Measurements from ENCODE around the gene WWOX.

WWOX gene

GRCh38 chr16:79009896-79010295, 910.4 kb downstream of the WWOX start:
- Histone ChIP-seq H4K8ac (ENCODE audit: low read depth, low read length) (no peak overlapping the region), H3K23ac (ENCODE audit: low read length) (no peak overlapping the region), H3K27me3 (ENCODE audit: insufficient read depth, low read length, poor library complexity) (no peaks in the 10 kb centered on the region), H2BK120ac (ENCODE audit: low read depth, low read length) (no peak overlapping the region), H3K27ac (ENCODE audit: low read depth, low read length) (no peak overlapping the region), H3K36me3 (ENCODE audit: control insufficient read depth, insufficient read depth, low read length) (no peaks in the 10 kb centered on the region), H3K4ac (ENCODE audit: low read depth, low read length) (no peak overlapping the region), H2BK15ac (replicated peaks; ENCODE audit: low read depth) (no peak overlapping the region), H3K4me3 (ENCODE audit: low read length) (no peak overlapping the region), H3K56ac (ENCODE audit: low read length) (no peak overlapping the region), H3K9ac (ENCODE audit: low read length) (no peak overlapping the region), H3K79me1 (ENCODE audit: low read length) (no peaks in the 10 kb centered on the region), H3K4me2 (ENCODE audit: low read length) (no peak overlapping the region), H3K18ac (ENCODE audit: low read length) (no peak overlapping the region), H3K79me2 (ENCODE audit: control insufficient read depth, insufficient read depth, low read length) (no peaks in the 10 kb centered on the region), H2BK5ac (ENCODE audit: low read length) (no peak overlapping the region), H2AK5ac (ENCODE audit: low read length) (no peak overlapping the region), H4K5ac (ENCODE audit: low read length) (no peak overlapping the region), H3K4me1 (ENCODE audit: control insufficient read depth, low read depth, low read length) (no peaks in the 10 kb centered on the region)
- DNase-seq = no peak
- no CpG with 5 or more reads among the region's 4 CpGs for WGBS (ENCODE audit: extremely low coverage, insufficient coverage, low lambda C conversion rate)

DNA sequence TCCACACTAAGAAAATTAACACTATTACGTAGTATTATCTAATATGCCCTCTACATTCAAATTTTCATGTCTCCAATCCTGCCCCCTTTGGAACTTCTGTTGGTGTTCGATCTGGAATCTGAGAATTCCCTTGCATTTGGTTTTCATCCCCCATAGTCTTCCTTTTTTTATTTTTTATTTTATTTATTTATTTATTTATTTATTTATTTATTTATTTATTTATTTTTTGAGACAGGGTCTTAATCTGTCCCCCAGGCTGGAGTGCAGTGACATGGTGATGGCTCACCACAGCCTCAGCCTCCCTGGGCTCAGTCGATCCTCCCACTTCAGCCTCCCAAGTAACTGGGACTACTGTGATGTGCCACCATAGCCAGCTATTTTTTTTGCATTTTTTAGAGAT, 911.8 kb downstream of the WWOX start:
- H3K9ac ChIP-seq (ENCODE audit: low read length) = no peak overlapping the region
- no peak overlapping the region for H3K4me2 ChIP-seq (ENCODE audit: low read length)
- no peaks in the 10 kb centered on the region for H3K27me3 ChIP-seq (ENCODE audit: insufficient read depth, low read length, poor library complexity)
- H3K4me1 ChIP-seq (ENCODE audit: control insufficient read depth, low read depth, low read length) = no peaks in the 10 kb centered on the region
- no peak overlapping the region for H2AK5ac ChIP-seq (ENCODE audit: low read length)
- no peak overlapping the region for H3K4me3 ChIP-seq (ENCODE audit: low read length)
- H2BK120ac ChIP-seq (ENCODE audit: low read depth, low read length) = no peak overlapping the region
- DNase-seq = no peak
- WGBS (ENCODE audit: extremely low coverage, insufficient coverage, low lambda C conversion rate) = no CpG with 5 or more reads among the region's 3 CpGs
- no peak overlapping the region for H2BK5ac ChIP-seq (ENCODE audit: low read length)
- no peak overlapping the region for H3K18ac ChIP-seq (ENCODE audit: low read length)
- no peak overlapping the region for H3K23ac ChIP-seq (ENCODE audit: low read length)
- no peaks in the 10 kb centered on the region for H3K79me1 ChIP-seq (ENCODE audit: low read length)
- no peak overlapping the region for H3K56ac ChIP-seq (ENCODE audit: low read length)
- no peak overlapping the region for H2BK15ac ChIP-seq (replicated peaks; ENCODE audit: low read depth)
- H4K5ac ChIP-seq (ENCODE audit: low read length) = no peak overlapping the region
- H3K79me2 ChIP-seq (ENCODE audit: control insufficient read depth, insufficient read depth, low read length) = no peaks in the 10 kb centered on the region
- no peak overlapping the region for H3K27ac ChIP-seq (ENCODE audit: low read depth, low read length)
- H4K8ac ChIP-seq (ENCODE audit: low read depth, low read length) = no peak overlapping the region
- H3K4ac ChIP-seq (ENCODE audit: low read depth, low read length) = no peak overlapping the region
- H3K36me3 ChIP-seq (ENCODE audit: control insufficient read depth, insufficient read depth, low read length) = no peaks in the 10 kb centered on the region

DNA sequence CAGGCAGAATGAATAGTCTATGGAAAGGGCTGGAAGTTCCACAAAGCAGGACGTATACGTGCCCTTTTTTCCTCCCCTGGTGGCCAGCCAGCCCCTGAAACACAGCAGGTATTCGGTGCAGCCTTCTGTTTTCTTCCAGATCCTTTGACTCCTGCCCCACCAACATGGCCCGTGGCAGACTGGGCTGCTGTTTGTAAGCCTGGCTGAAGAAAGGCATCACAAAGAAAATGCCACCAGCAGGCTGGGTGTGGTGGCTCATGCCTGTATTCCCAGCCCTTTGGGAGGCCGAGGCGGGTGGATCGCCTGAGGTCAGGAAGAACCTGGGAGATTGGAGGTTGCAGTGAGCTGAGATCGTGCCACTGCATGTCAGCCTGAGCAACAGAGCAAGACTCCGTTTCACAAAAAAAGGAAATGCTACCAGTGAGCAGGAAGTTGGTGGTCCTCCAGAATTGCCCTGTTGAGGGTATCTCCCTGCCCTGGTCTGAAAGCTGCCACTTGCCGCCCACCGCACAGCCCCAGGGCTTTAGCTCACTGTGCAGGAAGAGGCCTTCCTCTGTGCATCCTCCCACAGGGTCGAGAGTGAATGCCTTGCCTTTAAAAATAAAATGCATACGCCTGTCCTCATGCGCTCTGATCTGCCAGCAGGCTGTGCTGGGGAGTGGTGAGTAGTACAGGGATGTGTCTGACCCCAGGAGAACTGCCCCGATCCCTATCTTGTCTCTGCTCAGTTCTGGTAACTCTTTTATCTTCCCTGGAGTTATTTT, 913.4 kb downstream of the WWOX start:
- Histone ChIP-seq H3K4me2 (ENCODE audit: low read length) (no peak overlapping the region), H2AK5ac (ENCODE audit: low read length) (no peak overlapping the region), H3K18ac (ENCODE audit: low read length) (no peak overlapping the region), H3K79me1 (ENCODE audit: low read length) (no peaks in the 10 kb centered on the region), H3K9ac (ENCODE audit: low read length) (no peak overlapping the region), H2BK120ac (ENCODE audit: low read depth, low read length) (no peak overlapping the region), H3K4ac (ENCODE audit: low read depth, low read length) (no peak overlapping the region), H4K8ac (ENCODE audit: low read depth, low read length) (no peak overlapping the region), H3K36me3 (ENCODE audit: control insufficient read depth, insufficient read depth, low read length) (no peaks in the 10 kb centered on the region), H2BK15ac (replicated peaks; ENCODE audit: low read depth) (no peak overlapping the region), H2BK5ac (ENCODE audit: low read length) (no peak overlapping the region), H3K27ac (ENCODE audit: low read depth, low read length) (no peak overlapping the region), H3K4me1 (ENCODE audit: control insufficient read depth, low read depth, low read length) (no peaks in the 10 kb centered on the region), H3K4me3 (ENCODE audit: low read length) (no peak overlapping the region), H3K23ac (ENCODE audit: low read length) (no peak overlapping the region), H3K56ac (ENCODE audit: low read length) (no peak overlapping the region), H3K79me2 (ENCODE audit: control insufficient read depth, insufficient read depth, low read length) (no peaks in the 10 kb centered on the region), H4K5ac (ENCODE audit: low read length) (no peak overlapping the region), H3K27me3 (ENCODE audit: insufficient read depth, low read length, poor library complexity) (no peaks in the 10 kb centered on the region)
- no CpG with 5 or more reads among the region's 15 CpGs for WGBS (ENCODE audit: extremely low coverage, insufficient coverage, low lambda C conversion rate)
- no peak for DNase-seq

DNA sequence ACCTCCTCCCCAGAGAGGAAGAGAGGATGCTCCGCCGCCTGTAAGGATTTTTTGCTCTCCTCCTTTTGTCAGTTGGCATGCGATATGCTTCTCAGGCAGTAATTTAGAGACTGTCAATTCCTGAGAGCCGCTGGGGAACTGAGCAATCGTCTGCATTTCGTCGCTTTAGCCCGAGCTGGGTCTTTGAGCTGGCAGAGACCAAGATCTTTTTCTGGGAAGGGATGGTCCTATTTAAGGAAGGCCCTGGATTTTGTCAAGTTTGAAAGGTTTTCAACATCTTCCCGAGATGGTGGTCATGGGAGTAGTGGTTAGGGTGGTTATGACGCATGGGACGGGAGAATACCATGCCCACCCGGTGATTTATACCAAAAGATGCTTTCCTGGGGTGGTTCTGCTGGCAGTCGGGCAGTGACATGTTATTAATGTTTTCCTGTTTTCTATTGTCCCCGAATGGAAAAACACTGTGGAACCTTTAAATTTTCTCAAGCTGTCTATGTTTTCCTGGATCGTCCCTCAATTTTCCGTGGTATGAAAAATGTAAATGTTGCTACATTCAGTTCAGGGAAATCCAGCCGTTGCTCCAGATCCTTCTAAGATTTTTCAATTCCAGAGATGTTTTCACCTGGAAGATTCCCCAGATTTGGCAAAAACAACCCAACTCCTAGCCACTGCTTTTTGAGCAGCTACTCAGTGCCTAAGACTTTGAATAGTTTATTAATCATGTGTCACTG, 914.6 kb downstream of the WWOX start:
- Histone ChIP-seq H3K23ac (ENCODE audit: low read length) (no peak overlapping the region), H3K4me1 (ENCODE audit: control insufficient read depth, low read depth, low read length) (no peaks in the 10 kb centered on the region), H3K4me2 (ENCODE audit: low read length) (no peak overlapping the region), H2BK15ac (replicated peaks; ENCODE audit: low read depth) (no peak overlapping the region), H3K18ac (ENCODE audit: low read length) (no peak overlapping the region), H3K56ac (ENCODE audit: low read length) (no peak overlapping the region), H2BK5ac (ENCODE audit: low read length) (no peak overlapping the region), H3K79me1 (ENCODE audit: low read length) (no peaks in the 10 kb centered on the region), H3K79me2 (ENCODE audit: control insufficient read depth, insufficient read depth, low read length) (no peaks in the 10 kb centered on the region), H3K36me3 (ENCODE audit: control insufficient read depth, insufficient read depth, low read length) (no peaks in the 10 kb centered on the region), H3K4ac (ENCODE audit: low read depth, low read length) (no peak overlapping the region), H3K4me3 (ENCODE audit: low read length) (no peak overlapping the region), H3K27ac (ENCODE audit: low read depth, low read length) (no peak overlapping the region), H3K9ac (ENCODE audit: low read length) (no peak overlapping the region), H2AK5ac (ENCODE audit: low read length) (no peak overlapping the region), H4K5ac (ENCODE audit: low read length) (no peak overlapping the region), H2BK120ac (ENCODE audit: low read depth, low read length) (no peak overlapping the region), H4K8ac (ENCODE audit: low read depth, low read length) (no peak overlapping the region), H3K27me3 (ENCODE audit: insufficient read depth, low read length, poor library complexity) (no peaks in the 10 kb centered on the region)
- DNase-seq = no peak
- WGBS (ENCODE audit: extremely low coverage, insufficient coverage, low lambda C conversion rate) = no CpG with 5 or more reads among the region's 17 CpGs

- H4K5ac ChIP-seq (ENCODE audit: low read length) = no peak overlapping the region
- no peaks in the 10 kb centered on the region for H3K36me3 ChIP-seq (ENCODE audit: control insufficient read depth, insufficient read depth, low read length)
- H3K79me2 ChIP-seq (ENCODE audit: control insufficient read depth, insufficient read depth, low read length) = no peaks in the 10 kb centered on the region
- no peak overlapping the region for H3K4me3 ChIP-seq (ENCODE audit: low read length)
- H3K9ac ChIP-seq (ENCODE audit: low read length) = no peak overlapping the region
- no peak overlapping the region for H3K23ac ChIP-seq (ENCODE audit: low read length)
- H2BK15ac ChIP-seq (replicated peaks; ENCODE audit: low read depth) = no peak overlapping the region
- H3K27me3 ChIP-seq (ENCODE audit: insufficient read depth, low read length, poor library complexity) = no peaks in the 10 kb centered on the region
- no CpG with 5 or more reads among the region's 13 CpGs for whole genome bisulfite sequencing (ENCODE audit: extremely low coverage, insufficient coverage, low lambda C conversion rate)
- H3K4me1 ChIP-seq (ENCODE audit: control insufficient read depth, low read depth, low read length) = no peaks in the 10 kb centered on the region
- no peak overlapping the region for H2BK5ac ChIP-seq (ENCODE audit: low read length)
- H3K4ac ChIP-seq (ENCODE audit: low read depth, low read length) = no peak overlapping the region
- DNase-seq = no peak
- no peak overlapping the region for H2AK5ac ChIP-seq (ENCODE audit: low read length)
- no peak overlapping the region for H3K27ac ChIP-seq (ENCODE audit: low read depth, low read length)
- no peak overlapping the region for H2BK120ac ChIP-seq (ENCODE audit: low read depth, low read length)
- no peak overlapping the region for H3K4me2 ChIP-seq (ENCODE audit: low read length)
- H3K18ac ChIP-seq (ENCODE audit: low read length) = no peak overlapping the region
- H3K79me1 ChIP-seq (ENCODE audit: low read length) = no peaks in the 10 kb centered on the region
- H3K56ac ChIP-seq (ENCODE audit: low read length) = no peak overlapping the region
- no peak overlapping the region for H4K8ac ChIP-seq (ENCODE audit: low read depth, low read length)
These were observed 919.4 kb downstream of the WWOX start for GRCh38 chr16:79018650-79019429.

Measured in mesendoderm (in vitro differentiated cells).